A549 treated with AZD9567 at 1 μM for 4 hours (cell line): ENCODE results near the gene SYNE3. TPM values are rescaled to one million over a fixed set of nuclear protein-coding genes. Genes with fewer than 3 reads are reported as not detected.

Source experiments
- total RNA-seq: library from RNA; stranded (reverse); fragments of 200-300 nt; extraction: Qiagen RNA extraction; gene quantifications from 5 replicates; pipeline ENCODE4 v1.2.3, GENCODE V29; 2022; ENCODE audit not compliant: insufficient read depth

SYNE3 gene
- total RNA-seq = 0.21 to 0.55 TPM (median 0.44 TPM) in 5 replicates

GRCh38 chr14:95516554-95517181 lies at the start of gene SYNE3:
Gene SYNE3 (minus strand): TSS chr14:95516650. CDS start chr14:95475821, 40,829 bp downstream.

GRCh38 chr14:95534299-95535225 lies 18.1 kb upstream of the SYNE3 start, which contains the start of gene GLRX5:
Gene GLRX5 (plus strand): TSS chr14:95535050. CDS start chr14:95535090, 40 bp downstream.

Other genes with a start within 250 kb of the SYNE3 start
- gene CLMN, start 196.7 kb downstream of the SYNE3 start, total RNA-seq = 3.6 to 5.0 TPM (median 4.6 TPM) in 5 replicates
- gene GLRX5, start 18.4 kb upstream of the SYNE3 start, total RNA-seq = 69.6 to 75.5 TPM (median 70.9 TPM) in 5 replicates
- gene TCL1B, start 169.8 kb upstream of the SYNE3 start, total RNA-seq = not detected in 5 replicates
- not detected in 5 replicates for gene TCL1A, start 197.5 kb upstream of the SYNE3 start, total RNA-seq